Activated T-helper 2 cell treated with anti-CD3 and anti-CD28 coated beads, Interferon-gamma antibody, Interleukin-2, Interleukin-4, amounts not matched to agents 10 μg/mL and 5 μg/mL and 100 μg/mL, durations not matched to agents 14 hours and 24 hours and 36 hours (primary cell): ENCODE measurements around the gene OPRD1. TPM values are rescaled to one million over a fixed set of nuclear protein-coding genes. Genes with fewer than 3 reads are reported as not detected.
"Not testable (repeated sequence)": the region's sequence is repeated elsewhere in the genome, so short reads cannot be mapped to it uniquely, and the experiment has no call there.

ENCODE experiments used
- DNase-seq: peaks from one replicate; pipeline ENCODE4 v3.0.0; 2021; ENCODE audit warnings: low spot score
- H3K27ac Mint-ChIP-seq: one replicate; pipeline ENCODE4 v1.8.0; 2021; ENCODE audit warnings: mixed read lengths
- H3K27me3 Mint-ChIP-seq: one replicate; pipeline ENCODE4 v1.8.0; 2021; ENCODE audit warnings: low read depth, mixed read lengths
- H3K36me3 Mint-ChIP-seq: one replicate; pipeline ENCODE4 v1.8.0; 2021; ENCODE audit warnings: low read depth, mixed read lengths
- H3K4me1 Mint-ChIP-seq: one replicate; pipeline ENCODE4 v1.8.0; 2021; ENCODE audit warnings: low read depth, mixed read lengths
- H3K4me3 Mint-ChIP-seq: one replicate; pipeline ENCODE4 v1.8.0; 2021; ENCODE audit warnings: low read depth, mild to moderate bottlenecking, moderate library complexity, mixed read lengths
- H3K9me3 Mint-ChIP-seq: one replicate; pipeline ENCODE4 v1.8.0; 2021; ENCODE audit warnings: mixed read lengths
- intact Hi-C: fragments of 100-400 bp; cut with micrococcal nuclease; formaldehyde crosslinking; loops from one replicate; pipeline ENCODE4 v1.15.1; 2023
- total RNA-seq: library from RNA; stranded (reverse); gene quantifications from 2 replicates; pipeline ENCODE4 v1.2.3, GENCODE V29; 2022

The OPRD1 gene
- not detected in 2 replicates for total RNA-seq

DNA sequence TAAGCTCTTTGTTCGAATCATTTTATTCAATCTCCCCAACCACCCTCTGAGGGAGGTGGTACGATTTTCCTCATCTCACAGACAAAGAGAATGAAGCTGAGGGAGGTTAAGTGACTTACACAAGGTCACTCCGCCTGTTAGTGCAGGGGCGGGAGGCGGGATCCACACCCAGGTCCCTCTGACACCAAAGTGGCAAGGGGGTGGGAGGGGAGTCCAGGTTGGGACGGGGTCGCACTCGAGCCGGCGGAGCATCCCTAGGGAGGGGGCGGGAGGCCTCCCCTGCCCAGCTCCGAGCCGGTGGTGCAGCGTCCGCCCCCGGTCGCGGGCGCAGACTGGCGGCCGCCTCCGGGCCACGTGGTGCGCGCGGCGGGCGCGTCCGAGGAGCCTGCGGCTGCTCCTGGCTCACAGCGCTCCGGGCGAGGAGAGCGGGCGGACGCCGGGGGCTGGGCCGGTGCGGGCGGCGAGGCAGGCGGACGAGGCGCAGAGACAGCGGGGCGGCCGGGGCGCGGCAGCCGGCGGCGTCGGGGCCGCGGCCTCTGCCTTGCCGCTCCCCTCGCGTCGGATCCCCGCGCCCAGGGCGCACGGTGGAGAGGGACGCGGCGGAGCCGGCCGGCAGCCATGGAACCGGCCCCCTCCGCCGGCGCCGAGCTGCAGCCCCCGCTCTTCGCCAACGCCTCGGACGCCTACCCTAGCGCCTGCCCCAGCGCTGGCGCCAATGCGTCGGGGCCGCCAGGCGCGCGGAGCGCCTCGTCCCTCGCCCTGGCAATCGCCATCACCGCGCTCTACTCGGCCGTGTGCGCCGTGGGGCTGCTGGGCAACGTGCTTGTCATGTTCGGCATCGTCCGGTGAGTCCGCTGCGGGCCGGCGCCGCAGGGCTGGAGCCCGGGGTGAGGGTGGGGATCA, at the start of gene OPRD1:
Gene OPRD1 (plus strand): TSS at position 405 of the 903 bp plus-strand sequence. CDS start 214 bp downstream, at position 619.
- intact Hi-C loops = no loop called here
- no peak for DNase-seq
- H3K27me3 Mint-ChIP-seq = peaks cover 49% of the 10 kb centered on the region
- H3K9me3 Mint-ChIP-seq = no peaks in the 10 kb centered on the region
- no peak within 1 kb of the TSS for H3K4me3 Mint-ChIP-seq
- no peaks in the 10 kb centered on the region for H3K36me3 Mint-ChIP-seq
- H3K27ac Mint-ChIP-seq = no peak within 1 kb of the TSS
- H3K4me1 Mint-ChIP-seq = peaks cover 2% of the 10 kb centered on the region

- peaks cover 4% of the 10 kb centered on the region for H3K4me1 Mint-ChIP-seq
- H3K27me3 Mint-ChIP-seq = no peaks in the 10 kb centered on the region
- no peak for DNase-seq
- intact Hi-C loops = no loop called here
- no peak overlapping the region for H3K4me3 Mint-ChIP-seq
- no peak overlapping the region for H3K27ac Mint-ChIP-seq
- H3K9me3 Mint-ChIP-seq = no peaks in the 10 kb centered on the region
- peaks cover 41% of the 10 kb centered on the region for H3K36me3 Mint-ChIP-seq
Observed at GRCh38 chr1:28766532-28767183, 45.3 kb upstream of the OPRD1 start.

DNA sequence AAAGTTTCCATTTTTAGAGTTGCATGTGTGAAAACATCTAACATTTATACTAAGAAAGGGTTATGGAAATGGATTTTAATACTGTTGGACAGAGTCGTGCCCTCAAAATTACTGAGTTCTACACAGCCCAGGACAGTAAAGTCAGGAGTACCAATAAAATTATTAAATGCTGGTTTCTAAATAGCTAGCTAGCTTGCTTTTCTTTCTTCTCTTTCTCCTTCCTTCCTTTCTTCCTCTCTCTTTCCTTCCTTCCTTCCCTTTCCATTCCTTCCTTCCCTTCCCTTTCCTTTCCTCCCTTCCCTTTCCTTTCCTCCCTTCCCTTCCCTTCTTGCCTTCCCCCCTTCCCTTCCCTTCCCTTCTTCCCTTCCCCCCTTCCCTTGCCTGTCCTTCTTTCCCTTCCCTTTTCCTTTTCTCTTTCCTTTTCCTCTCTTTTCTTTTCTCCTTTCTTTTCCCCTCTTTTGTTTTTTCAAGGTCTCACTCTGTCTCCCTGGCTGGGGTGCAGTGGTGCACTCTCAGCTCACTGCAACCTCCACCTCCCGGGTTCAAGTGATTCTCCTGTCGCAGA, 41.3 kb upstream of the OPRD1 start:
- Mint-ChIP-seq H3K36me3 (peaks cover 41% of the 10 kb centered on the region), H3K9me3 (no peaks in the 10 kb centered on the region), H3K4me3 (no peak overlapping the region), H3K4me1 (peaks cover 8% of the 10 kb centered on the region), H3K27ac (no peak overlapping the region), H3K27me3 (no peaks in the 10 kb centered on the region)
- no peak for DNase-seq
- intact Hi-C loops = no loop called here

- H3K9me3 Mint-ChIP-seq, H3K4me3 Mint-ChIP-seq, H3K27ac Mint-ChIP-seq, DNase-seq, intact Hi-C loops, H3K27me3 Mint-ChIP-seq, H3K4me1 Mint-ChIP-seq: not testable (repeated sequence)
- peaks cover 31% of the 10 kb centered on the region for H3K36me3 Mint-ChIP-seq
Observed at GRCh38 chr1:28771921-28772320, 40.0 kb upstream of the OPRD1 start.

GRCh38 chr1:28773105-28773504, 38.9 kb upstream of the OPRD1 start:
- H3K4me3 Mint-ChIP-seq = no peak overlapping the region

GRCh38 chr1:28775121-28775942, 36.6 kb upstream of the OPRD1 start:
- Mint-ChIP-seq H3K36me3 (peaks cover 14% of the 10 kb centered on the region), H3K4me3 (peak overlapping the region; percentile 61), H3K9me3 (no peaks in the 10 kb centered on the region), H3K27me3 (no peaks in the 10 kb centered on the region), H3K4me1 (peaks cover 5% of the 10 kb centered on the region), H3K27ac (no peak overlapping the region)
- intact Hi-C loops = no loop called here
- DNase-seq = peak; percentile 61

More at GRCh38 chr1:28773105-28773504, 38.9 kb upstream of the OPRD1 start:
- Mint-ChIP-seq H3K27me3 (no peaks in the 10 kb centered on the region), H3K27ac (no peak overlapping the region), H3K4me1 (peaks cover 5% of the 10 kb centered on the region), H3K36me3 (peaks cover 27% of the 10 kb centered on the region), H3K9me3 (no peaks in the 10 kb centered on the region)
- intact Hi-C loops = no loop called here
- no peak for DNase-seq

GRCh38 chr1:28776341-28776740, 35.6 kb upstream of the OPRD1 start:
- H3K4me3 Mint-ChIP-seq = peak overlapping the region; percentile 61
- no peak for DNase-seq
- no peak overlapping the region for H3K27ac Mint-ChIP-seq
- no peaks in the 10 kb centered on the region for H3K9me3 Mint-ChIP-seq
- H3K4me1 Mint-ChIP-seq = peaks cover 5% of the 10 kb centered on the region
- H3K27me3 Mint-ChIP-seq = peaks cover 2% of the 10 kb centered on the region
- intact Hi-C loops = no loop called here
- H3K36me3 Mint-ChIP-seq = peaks cover 10% of the 10 kb centered on the region

DNA sequence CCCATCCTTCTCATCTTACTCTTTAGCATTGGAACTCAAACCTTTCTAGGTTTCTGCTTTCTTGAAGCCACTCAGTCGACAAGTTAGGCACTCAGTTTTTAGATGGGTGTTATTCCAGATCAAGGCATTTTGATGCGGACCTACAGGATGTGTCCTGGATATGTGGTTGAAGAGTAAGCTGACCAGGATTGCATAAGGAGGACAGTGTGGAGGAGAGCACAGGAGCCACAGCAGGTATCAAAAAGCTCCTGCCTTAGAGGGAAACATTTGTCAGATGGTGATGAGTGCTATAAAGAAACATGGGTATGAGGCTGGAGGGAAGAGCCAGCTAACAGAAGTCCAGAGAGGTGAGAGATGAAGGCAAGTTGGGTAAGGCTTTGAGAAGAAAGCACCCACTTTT, 33.9 kb upstream of the OPRD1 start:
- intact Hi-C loops = no loop called here
- Mint-ChIP-seq H3K4me1 (peaks cover 5% of the 10 kb centered on the region), H3K9me3 (no peaks in the 10 kb centered on the region), H3K4me3 (no peak overlapping the region), H3K27ac (no peak overlapping the region), H3K36me3 (peaks cover 4% of the 10 kb centered on the region), H3K27me3 (peaks cover 2% of the 10 kb centered on the region)
- no peak for DNase-seq

DNA sequence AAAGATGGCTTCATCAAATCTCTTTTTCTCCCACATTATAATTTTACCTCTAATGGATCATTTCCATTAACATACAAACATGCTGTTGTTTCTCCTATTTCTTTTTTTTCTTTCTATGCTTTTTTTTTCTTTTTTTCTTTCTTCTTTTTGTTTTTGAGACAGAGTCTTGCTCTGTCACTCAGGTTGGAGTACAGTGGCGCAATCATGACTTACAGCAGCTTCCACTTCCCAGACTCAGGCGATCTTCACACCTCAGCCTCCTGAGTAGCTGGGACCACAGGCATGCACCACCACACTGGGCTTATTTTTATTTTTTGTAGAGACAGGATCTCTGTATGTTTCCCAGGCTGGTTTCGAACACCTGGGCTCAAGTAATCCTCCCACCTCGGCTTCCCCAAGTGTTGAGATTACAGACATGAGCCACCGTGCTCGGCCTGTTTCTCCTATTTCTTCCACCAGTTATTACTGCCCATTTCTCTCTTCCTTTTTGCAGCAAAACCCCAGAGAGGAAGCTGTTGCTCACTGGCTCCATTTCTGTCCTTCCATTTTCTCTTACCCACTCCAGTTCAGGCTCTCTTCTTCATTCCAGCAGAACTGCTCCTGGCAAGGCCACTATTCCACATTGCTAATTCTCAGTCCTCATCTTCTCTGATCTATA, 32.1 kb upstream of the OPRD1 start:
- no peak overlapping the region for H3K4me3 Mint-ChIP-seq
- peaks cover 2% of the 10 kb centered on the region for H3K36me3 Mint-ChIP-seq
- no peak for DNase-seq
- H3K4me1 Mint-ChIP-seq = peaks cover 2% of the 10 kb centered on the region
- no peaks in the 10 kb centered on the region for H3K9me3 Mint-ChIP-seq
- H3K27ac Mint-ChIP-seq = no peak overlapping the region
- peaks cover 2% of the 10 kb centered on the region for H3K27me3 Mint-ChIP-seq
- intact Hi-C loops = loop anchor here (10.0 kb wide), 1 partner anchor 255 kb away; no protein-coding TSS in a partner anchor

GRCh38 chr1:28781305-28781704, 30.7 kb upstream of the OPRD1 start:
- peaks cover 6% of the 10 kb centered on the region for H3K27me3 Mint-ChIP-seq
- no peaks in the 10 kb centered on the region for H3K36me3 Mint-ChIP-seq
- peaks cover 8% of the 10 kb centered on the region for H3K4me1 Mint-ChIP-seq
- no peak overlapping the region for H3K4me3 Mint-ChIP-seq
- intact Hi-C loops = loop anchor here (10.0 kb wide), 1 partner anchor 253 kb away; no protein-coding TSS in a partner anchor
- H3K27ac Mint-ChIP-seq = no peak overlapping the region
- DNase-seq = no peak
- H3K9me3 Mint-ChIP-seq = no peaks in the 10 kb centered on the region

- intact Hi-C loops = loop anchor here (10.0 kb wide), 1 partner anchor 253 kb away; no protein-coding TSS in a partner anchor
- Mint-ChIP-seq H3K9me3 (no peaks in the 10 kb centered on the region), H3K27me3 (peaks cover 6% of the 10 kb centered on the region), H3K4me3 (no peak overlapping the region), H3K27ac (no peak overlapping the region), H3K4me1 (peaks cover 8% of the 10 kb centered on the region), H3K36me3 (no peaks in the 10 kb centered on the region)
- no peak for DNase-seq
Observed at GRCh38 chr1:28782011-28782410, 30.0 kb upstream of the OPRD1 start.

DNA sequence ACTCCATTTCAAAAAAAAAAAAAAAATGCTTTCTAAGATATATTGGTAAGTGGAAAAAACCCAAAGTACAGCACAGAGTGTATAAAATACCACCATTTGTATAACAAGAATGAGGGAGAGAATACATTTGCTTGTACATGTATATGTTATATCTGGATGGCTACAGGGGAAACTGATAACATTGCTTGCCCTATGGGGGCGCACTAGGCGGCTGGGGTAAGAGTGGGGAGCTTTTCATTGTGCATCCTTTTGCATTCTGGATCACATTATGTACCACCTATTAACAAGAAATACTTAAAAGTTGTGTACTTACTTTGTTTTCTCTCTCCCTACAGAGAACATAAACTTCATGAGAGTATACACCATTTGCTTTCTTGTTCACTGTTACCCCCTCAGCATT, 28.6 kb upstream of the OPRD1 start:
- Mint-ChIP-seq H3K27me3 (peaks cover 7% of the 10 kb centered on the region), H3K36me3 (no peaks in the 10 kb centered on the region), H3K9me3 (no peaks in the 10 kb centered on the region), H3K4me1 (peaks cover 8% of the 10 kb centered on the region), H3K27ac (no peak overlapping the region), H3K4me3 (no peak overlapping the region)
- DNase-seq = no peak
- intact Hi-C loops = loop anchor here (10.0 kb wide), 1 partner anchor 251 kb away; no protein-coding TSS in a partner anchor
